Inflammatory macrophage (primary cell): ENCODE data around the gene ADGRG1.

Experiments
- DNase-seq, 2 donors: peaks; one replicate each; pipeline ENCODE4 v3.0.0-alpha.2; 2020 to 2022

Gene ADGRG1

GRCh38 chr16:57635266-57636097, 7.1 kb downstream of the ADGRG1 start:
- DNase-seq = no peak

GRCh38 chr16:57636184-57636583, 7.8 kb downstream of the ADGRG1 start:
- no peak for DNase-seq

- DNase-seq = peak in 1 of 2 donors; percentile 47
Observed at GRCh38 chr16:57637020-57637419, 8.6 kb downstream of the ADGRG1 start.

GRCh38 chr16:57637424-57637823, 9.0 kb downstream of the ADGRG1 start:
- no peak for DNase-seq

GRCh38 chr16:57637965-57638364, 9.5 kb downstream of the ADGRG1 start:
- DNase-seq = no peak

- DNase-seq = no peak
Observed at GRCh38 chr16:57638381-57638780, 10.0 kb downstream of the ADGRG1 start.

- DNase-seq = no peak
Observed at GRCh38 chr16:57639172-57639887, 10.9 kb downstream of the ADGRG1 start.

- DNase-seq = no peak
Observed at GRCh38 chr16:57640185-57640584, 11.8 kb downstream of the ADGRG1 start.

GRCh38 chr16:57640612-57641011, 12.2 kb downstream of the ADGRG1 start:
- DNase-seq = no peak

- no peak for DNase-seq
Observed at GRCh38 chr16:57642160-57643135, 14.0 kb downstream of the ADGRG1 start.

- peak; percentile 34 to 36 for DNase-seq
Observed at GRCh38 chr16:57643147-57643874, 14.9 kb downstream of the ADGRG1 start.

GRCh38 chr16:57643910-57644309, 15.5 kb downstream of the ADGRG1 start:
- no peak for DNase-seq

- no peak for DNase-seq
Observed at GRCh38 chr16:57644383-57645014, 16.1 kb downstream of the ADGRG1 start.

GRCh38 chr16:57645169-57645568, 16.7 kb downstream of the ADGRG1 start:
- DNase-seq = no peak

- DNase-seq = no peak
Observed at GRCh38 chr16:57645691-57646387, 17.4 kb downstream of the ADGRG1 start.

- no peak for DNase-seq
Observed at GRCh38 chr16:57646388-57647039, 18.1 kb downstream of the ADGRG1 start.

GRCh38 chr16:57647136-57647875, 18.9 kb downstream of the ADGRG1 start:
- no peak for DNase-seq

GRCh38 chr16:57648125-57648524, 19.7 kb downstream of the ADGRG1 start:
- DNase-seq = peak; percentile 58 to 59
